GM12874 (cell line): ENCODE data around the gene PDE4D.

Source experiments
- TF ChIP-seq, protein P1 (sequence below): IDR thresholded peaks from 2 replicates; pipeline ENCODE4 v1.5.1; 2011; ENCODE audit warnings: low read depth, mild to moderate bottlenecking, control low read depth, low read length, moderate library complexity; ENCODE audit not compliant: insufficient read depth

Gene PDE4D

DNA sequence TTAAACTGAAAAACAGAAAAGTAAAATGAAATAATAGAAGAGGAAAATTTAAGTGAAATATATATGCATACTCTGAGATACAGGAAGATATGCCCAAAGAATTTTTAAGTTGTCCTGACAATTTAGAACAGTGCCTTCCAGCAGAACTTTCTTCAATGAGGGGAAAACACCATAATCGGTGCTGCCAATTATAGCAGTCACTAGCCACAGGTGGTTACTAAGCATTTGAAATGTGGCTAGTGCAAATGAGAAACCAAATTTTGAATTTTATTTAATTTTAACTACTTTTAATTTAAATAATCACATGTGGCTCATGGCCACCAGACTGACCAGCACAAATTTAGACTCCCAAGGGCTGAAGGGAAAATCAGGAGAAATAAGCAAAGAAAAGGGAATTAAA is 900.1 kb downstream of the PDE4D start:
- TF ChIP-seq, protein P1, sequence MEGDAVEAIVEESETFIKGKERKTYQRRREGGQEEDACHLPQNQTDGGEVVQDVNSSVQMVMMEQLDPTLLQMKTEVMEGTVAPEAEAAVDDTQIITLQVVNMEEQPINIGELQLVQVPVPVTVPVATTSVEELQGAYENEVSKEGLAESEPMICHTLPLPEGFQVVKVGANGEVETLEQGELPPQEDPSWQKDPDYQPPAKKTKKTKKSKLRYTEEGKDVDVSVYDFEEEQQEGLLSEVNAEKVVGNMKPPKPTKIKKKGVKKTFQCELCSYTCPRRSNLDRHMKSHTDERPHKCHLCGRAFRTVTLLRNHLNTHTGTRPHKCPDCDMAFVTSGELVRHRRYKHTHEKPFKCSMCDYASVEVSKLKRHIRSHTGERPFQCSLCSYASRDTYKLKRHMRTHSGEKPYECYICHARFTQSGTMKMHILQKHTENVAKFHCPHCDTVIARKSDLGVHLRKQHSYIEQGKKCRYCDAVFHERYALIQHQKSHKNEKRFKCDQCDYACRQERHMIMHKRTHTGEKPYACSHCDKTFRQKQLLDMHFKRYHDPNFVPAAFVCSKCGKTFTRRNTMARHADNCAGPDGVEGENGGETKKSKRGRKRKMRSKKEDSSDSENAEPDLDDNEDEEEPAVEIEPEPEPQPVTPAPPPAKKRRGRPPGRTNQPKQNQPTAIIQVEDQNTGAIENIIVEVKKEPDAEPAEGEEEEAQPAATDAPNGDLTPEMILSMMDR, result no peak

DNA sequence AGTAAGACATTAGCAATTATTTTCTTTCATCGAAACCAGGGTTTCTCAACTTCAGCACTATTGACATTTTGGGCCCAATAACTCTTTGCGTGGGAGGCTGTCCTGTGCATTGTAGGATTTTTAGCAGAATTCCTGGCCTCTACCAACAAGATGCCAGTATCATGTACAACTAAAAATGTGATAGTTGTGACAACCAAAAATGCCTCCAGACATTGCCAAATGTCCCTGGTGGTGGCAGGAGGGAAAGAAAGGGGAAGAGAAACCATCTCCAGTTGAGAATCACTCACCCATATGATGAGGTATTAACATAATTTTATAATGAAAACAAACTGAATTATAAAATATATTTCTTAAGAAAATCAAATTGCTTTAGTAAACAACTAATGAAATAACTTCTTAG is 904.6 kb downstream of the PDE4D start:
- TF ChIP-seq, protein P1, result no peak

DNA sequence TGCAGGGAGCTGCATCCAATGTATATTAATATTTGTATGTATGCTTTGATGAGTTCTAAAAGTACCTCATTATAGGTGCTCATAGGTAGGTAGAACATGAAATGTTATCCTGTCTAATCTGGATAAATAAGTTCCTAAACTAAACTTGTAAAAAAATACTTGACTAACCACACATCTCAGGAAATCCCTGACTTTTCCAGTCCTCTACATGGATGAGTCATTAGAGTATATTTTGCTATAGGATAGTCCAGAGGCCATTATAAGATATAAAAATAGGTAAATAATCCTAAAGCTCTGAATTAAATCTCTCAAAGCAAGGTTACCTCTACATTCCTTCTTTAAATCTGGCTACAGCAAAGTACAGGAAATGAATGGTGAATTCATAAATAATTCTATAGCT is 906.3 kb downstream of the PDE4D start:
- TF ChIP-seq, protein P1, result no peak

DNA sequence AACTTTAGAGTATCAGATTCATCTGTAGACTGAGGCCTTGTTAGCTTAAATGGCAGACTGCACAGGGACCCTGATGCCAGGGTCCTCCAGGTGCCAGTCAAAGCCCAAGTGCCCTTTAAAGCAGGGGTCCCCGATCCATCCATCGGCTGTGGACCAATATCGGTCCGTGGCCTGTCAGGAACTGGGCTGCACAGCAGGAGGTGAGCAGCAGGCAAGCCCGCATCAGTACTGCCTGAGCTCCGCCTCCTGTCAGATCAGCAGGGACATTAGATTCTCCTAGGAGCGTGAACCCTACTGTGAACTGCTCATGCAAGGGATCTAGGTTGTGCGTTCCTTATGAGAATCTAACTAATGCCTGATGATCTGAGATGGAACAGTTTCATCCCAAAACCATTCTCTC is 907.2 kb downstream of the PDE4D start:
- TF ChIP-seq, protein P1, result no peak

DNA sequence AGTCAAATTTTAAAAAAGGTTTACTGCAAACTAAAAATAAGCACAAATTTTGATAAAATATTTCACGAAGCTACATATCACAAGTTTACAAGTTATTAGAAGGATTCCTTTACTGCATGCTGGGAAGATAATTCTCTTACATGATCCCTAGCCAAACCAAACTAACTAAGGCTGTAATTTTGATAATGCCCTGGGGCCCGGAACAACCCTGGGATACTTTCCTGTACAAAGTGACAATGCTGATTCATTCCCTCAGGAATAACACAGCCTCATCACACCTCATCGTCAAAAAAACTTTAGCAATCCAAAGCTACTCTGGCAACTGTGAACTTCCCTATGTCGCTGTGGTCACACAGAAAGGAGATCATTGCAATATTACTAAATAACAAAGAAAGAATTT is 907.8 kb downstream of the PDE4D start:
- TF ChIP-seq, protein P1, result no peak

DNA sequence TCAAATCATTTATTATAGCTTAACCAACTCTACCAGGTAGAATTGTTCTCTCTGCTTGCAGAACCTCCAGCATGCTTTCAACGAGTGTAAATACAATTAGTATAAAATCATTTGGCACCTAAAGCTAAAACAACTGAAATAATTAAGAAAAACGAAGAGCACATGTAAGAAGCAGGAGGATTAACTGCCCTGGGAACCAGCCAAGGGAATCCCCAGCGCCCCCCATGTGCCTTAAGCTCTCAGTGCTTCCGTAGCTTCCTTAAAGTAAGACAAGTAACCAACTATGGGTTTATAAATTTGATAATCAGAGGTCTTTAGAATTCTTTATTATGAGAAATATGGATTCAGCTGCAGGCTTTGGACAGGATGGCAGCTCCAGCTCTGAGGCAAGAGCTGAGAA is 908.2 kb downstream of the PDE4D start:
- TF ChIP-seq, protein P1, result no peak

DNA sequence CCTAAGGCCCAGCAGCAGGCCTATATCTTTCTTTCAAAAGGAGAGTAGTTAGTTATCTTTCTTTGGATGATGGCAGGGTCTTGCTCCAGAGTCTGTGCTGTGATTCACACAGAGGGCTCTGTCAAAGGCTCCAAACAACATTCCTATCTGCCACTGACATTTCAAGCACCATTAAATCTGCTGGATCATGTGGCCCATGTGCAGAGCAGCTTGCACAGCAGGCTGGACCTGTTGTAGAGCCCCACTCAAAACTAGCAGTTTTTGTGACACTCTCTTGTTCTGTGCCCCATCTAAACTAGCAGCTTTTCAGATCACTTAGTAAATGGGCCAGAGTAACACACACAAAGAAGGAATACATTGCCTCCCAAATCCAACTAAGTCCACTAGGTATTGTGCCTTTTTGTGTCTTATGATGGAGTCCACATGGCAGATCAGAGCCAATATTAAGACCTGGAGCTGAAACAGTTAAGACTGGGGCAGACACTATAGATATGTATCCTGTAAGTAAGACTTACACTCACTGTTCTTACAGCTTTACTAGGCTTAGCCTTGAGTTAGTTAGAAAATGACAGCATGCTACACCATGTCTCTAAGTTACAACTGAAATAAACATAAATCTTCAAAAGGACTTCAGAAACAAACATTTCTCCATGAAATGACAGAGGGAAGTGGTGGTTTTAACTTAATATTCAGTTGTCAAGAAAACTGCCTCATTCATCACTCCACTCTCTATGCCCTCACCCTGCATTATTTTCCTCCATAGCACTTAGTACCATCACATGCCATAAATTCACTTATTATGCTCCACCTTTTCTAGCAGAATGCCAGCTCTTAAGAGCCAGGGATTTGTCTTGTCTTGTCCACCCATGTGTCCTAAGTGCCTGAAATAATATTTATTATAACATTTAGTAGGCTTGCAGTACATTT is 909.7 kb downstream of the PDE4D start:
- TF ChIP-seq, protein P1, result no peak
